GM12864 (cell line): ENCODE results near the gene ARRDC5.
A peak's percentile ranks its signal among the peaks of the same experiment; 100 is the strongest.

Experiments
- DNase-seq: peaks from one replicate; pipeline ENCODE4 v3.0.0-alpha.2; 2011; ENCODE audit warnings: low read depth
- H3K4me3 ChIP-seq: 2 replicates; pipeline ENCODE4 v1.5.1; 2011; ENCODE audit warnings: mild to moderate bottlenecking, low read depth, low read length, control low read depth
- TF ChIP-seq, protein P1 (sequence below): IDR thresholded peaks from 2 replicates; pipeline ENCODE4 v1.5.1; 2011; ENCODE audit warnings: low read depth, mild to moderate bottlenecking, moderate library complexity, low read length, control low read depth, inconsistent platforms; ENCODE audit errors: missing control alignments

Gene ARRDC5

GRCh38 chr19:4932711-4933110 is 30.0 kb upstream of the ARRDC5 start:
- DNase-seq = no peak
- TF ChIP-seq, protein P1, sequence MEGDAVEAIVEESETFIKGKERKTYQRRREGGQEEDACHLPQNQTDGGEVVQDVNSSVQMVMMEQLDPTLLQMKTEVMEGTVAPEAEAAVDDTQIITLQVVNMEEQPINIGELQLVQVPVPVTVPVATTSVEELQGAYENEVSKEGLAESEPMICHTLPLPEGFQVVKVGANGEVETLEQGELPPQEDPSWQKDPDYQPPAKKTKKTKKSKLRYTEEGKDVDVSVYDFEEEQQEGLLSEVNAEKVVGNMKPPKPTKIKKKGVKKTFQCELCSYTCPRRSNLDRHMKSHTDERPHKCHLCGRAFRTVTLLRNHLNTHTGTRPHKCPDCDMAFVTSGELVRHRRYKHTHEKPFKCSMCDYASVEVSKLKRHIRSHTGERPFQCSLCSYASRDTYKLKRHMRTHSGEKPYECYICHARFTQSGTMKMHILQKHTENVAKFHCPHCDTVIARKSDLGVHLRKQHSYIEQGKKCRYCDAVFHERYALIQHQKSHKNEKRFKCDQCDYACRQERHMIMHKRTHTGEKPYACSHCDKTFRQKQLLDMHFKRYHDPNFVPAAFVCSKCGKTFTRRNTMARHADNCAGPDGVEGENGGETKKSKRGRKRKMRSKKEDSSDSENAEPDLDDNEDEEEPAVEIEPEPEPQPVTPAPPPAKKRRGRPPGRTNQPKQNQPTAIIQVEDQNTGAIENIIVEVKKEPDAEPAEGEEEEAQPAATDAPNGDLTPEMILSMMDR = no peak
- H3K4me3 ChIP-seq = no peak overlapping the region

DNA sequence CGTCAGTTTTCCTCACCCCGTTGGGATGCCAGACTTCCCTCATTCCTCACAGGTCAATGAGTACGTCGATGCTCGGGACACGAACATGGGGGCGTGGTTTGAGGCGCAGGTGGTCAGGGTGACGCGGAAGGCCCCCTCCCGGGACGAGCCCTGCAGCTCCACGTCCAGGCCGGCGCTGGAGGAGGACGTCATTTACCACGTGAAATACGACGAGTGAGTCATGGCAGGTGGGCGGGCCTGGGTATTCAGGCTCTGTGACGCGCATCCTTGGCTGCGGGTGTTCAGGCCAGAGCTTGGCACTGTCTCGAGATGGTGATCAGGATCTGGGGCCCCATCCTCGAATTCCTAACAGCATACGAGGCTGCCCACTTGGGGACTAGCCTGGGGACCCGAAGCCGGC is 28.0 kb upstream of the ARRDC5 start:
- no peak overlapping the region for H3K4me3 ChIP-seq
- no peak for DNase-seq
- TF ChIP-seq, protein P1 = no peak

DNA sequence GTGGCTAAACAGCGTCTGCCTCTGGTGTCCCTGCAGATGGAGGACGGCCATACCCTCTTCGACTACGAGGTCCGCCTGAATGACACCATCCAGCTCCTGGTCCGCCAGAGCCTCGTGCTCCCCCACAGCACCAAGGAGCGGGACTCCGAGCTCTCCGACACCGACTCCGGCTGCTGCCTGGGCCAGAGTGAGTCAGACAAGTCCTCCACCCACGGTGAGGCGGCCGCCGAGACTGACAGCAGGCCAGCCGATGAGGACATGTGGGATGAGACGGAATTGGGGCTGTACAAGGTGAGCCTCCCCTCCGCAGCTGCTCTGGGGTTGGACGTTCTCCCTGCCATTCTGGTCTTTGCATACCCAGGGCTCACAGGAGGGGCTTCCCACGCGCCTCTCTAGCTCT is 26.5 kb upstream of the ARRDC5 start:
- H3K4me3 ChIP-seq = no peak overlapping the region
- DNase-seq = no peak
- TF ChIP-seq, protein P1 = no peak

GRCh38 chr19:4923276-4923747 is 20.6 kb upstream of the ARRDC5 start:
- no peak overlapping the region for H3K4me3 ChIP-seq
- TF ChIP-seq, protein P1 = no peak
- no peak for DNase-seq

GRCh38 chr19:4922530-4923275 is 20.0 kb upstream of the ARRDC5 start:
- DNase-seq = no peak
- no peak overlapping the region for H3K4me3 ChIP-seq
- TF ChIP-seq, protein P1 = no peak

DNA sequence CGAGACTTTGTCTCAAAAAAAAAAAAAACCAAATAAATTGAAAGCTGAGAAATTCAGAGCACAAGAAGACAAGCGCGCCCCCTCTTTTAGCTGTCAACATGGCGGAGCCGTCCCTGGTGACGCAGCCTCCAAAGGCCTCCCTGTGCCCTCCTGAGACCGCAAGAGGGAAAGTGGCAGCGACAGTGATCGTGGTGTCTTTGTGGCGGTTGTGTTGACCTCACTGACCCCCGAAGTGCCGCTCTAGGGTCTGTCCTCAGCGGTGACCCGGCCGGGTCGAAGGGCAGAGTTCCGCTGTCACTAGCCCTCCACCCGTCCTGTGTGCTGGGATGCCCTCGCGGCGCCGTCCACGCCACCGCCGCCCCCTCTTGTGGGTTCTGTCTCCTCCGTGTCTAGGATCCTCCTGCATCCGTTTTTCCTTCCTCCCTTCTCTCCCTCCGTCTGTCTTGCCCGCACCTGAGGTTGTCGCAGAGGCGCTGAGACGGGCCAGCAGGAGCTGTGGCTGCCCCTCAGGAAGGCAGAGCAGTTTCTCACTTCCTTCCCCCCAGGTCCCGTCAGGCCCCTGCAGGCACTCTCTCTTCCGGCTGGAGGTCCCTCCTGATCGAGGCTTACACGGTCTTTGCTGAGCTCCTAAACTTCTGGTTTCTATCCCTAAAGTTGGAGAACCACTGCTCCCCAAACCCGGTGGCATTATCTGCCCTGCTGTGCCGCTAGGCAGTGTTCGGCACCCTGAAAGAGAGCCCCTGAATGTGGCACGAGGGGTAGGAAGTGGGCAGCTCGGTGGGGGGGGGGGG is 13.8 kb upstream of the ARRDC5 start:
- TF ChIP-seq, protein P1 = no peak
- peak overlapping the region; percentile 24 for H3K4me3 ChIP-seq
- no peak for DNase-seq
